ENCODE data around the gene ECHS1.

ECHS1 gene

DNA sequence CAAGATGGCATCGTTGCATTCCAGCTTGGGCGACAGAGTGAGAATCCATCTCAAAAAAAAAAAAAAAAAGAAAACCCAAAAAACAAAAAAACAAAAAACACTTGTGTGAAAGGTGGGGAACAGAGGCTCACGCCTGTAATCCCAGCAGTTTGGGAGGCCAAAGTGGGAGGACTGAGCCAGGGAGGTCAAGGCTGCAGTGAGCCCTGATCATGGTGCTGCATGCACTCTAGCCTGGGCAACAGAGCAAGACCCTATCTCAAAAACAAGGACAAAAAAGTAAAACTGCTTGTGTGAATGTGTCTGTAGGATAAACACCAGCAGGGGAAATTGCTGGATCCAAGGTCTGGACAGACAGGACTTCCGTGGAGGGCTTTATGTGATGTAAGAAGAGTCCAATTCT lies 10.4 kb upstream of the ECHS1 start:
- no peak overlapping the region for H3K4me3 ChIP-seq (ENCODE audit: low read depth, low read length)
- DNase-seq (ENCODE audit: low read depth): no peak
- no peak for TF ChIP-seq CTCF (conservative IDR thresholded peaks at IDR 0.05; ENCODE audit: low read depth, low read length)

- TF ChIP-seq CTCF (conservative IDR thresholded peaks at IDR 0.05; ENCODE audit: low read depth, low read length): no peak
- DNase-seq (ENCODE audit: low read depth): no peak
- H3K4me3 ChIP-seq (ENCODE audit: low read depth, low read length): no peak overlapping the region
Measured at GRCh38 chr10:133381036-133381435, 7.9 kb upstream of the ECHS1 start.

DNA sequence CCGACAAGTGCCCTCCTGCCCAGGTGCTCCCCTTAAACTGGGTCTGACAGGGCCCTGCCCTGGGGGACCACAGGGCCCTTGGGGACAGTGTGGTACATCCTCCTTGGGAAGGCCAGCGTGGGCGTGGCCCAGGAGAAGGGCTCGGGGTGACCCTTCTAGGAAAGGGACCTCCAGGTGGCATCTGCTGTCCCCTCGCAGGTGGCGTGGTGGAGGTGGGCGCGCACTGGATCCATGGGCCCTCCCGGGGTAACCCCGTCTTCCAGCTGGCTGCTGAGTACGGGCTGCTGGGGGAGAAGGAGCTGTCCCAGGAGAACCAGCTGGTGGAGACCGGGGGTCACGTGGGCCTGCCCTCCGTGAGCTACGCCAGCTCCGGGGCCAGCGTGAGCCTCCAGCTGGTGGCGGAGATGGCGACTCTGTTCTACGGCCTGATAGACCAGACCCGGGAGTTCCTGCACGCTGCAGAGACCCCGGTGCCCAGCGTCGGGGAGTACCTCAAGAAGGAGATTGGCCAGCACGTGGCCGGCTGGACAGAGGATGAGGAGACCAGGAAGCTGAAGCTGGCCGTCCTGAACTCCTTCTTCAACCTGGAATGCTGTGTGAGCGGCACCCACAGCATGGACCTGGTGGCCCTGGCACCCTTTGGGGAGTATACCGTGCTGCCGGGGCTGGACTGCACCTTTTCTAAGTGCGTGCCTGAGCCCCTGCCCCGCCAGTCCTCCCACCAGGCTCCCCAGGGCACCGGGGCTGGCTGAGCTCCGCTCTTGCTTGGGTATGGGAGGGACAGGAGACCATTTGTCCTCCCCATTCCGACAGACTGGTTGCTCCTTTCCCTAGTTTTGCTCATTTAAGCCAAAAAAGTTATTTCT lies 6.9 kb upstream of the ECHS1 start:
- peak overlapping the region; percentile 61 for H3K4me3 ChIP-seq (ENCODE audit: low read depth, low read length)
- TF ChIP-seq CTCF (conservative IDR thresholded peaks at IDR 0.05; ENCODE audit: low read depth, low read length): no peak
- no peak for DNase-seq (ENCODE audit: low read depth)

- TF ChIP-seq CTCF (conservative IDR thresholded peaks at IDR 0.05; ENCODE audit: low read depth, low read length): no peak
- peak; percentile 65 for DNase-seq (ENCODE audit: low read depth)
- H3K4me3 ChIP-seq (ENCODE audit: low read depth, low read length): peak within 1 kb of the TSS; percentile 72
Measured at GRCh38 chr10:133379152-133379800, 6.1 kb upstream of the ECHS1 start, which contains the start of gene PAOX. PAOX (plus strand) TSS chr10:133379262; CDS start chr10:133379317, 55 bp downstream.

GRCh38 chr10:133378251-133379096 lies 5.3 kb upstream of the ECHS1 start:
- no peak for TF ChIP-seq CTCF (conservative IDR thresholded peaks at IDR 0.05; ENCODE audit: low read depth, low read length)
- DNase-seq (ENCODE audit: low read depth): peak; percentile 52
- H3K4me3 ChIP-seq (ENCODE audit: low read depth, low read length): peak overlapping the region; percentile 72

GRCh38 chr10:133377818-133378250 lies 4.7 kb upstream of the ECHS1 start:
- TF ChIP-seq CTCF (conservative IDR thresholded peaks at IDR 0.05; ENCODE audit: low read depth, low read length): no peak
- no peak for DNase-seq (ENCODE audit: low read depth)
- H3K4me3 ChIP-seq (ENCODE audit: low read depth, low read length): peak overlapping the region; percentile 72
